ENCODE results near the gene STARD3. TPM values are rescaled to one million over a fixed set of nuclear protein-coding genes. Genes with fewer than 3 reads are reported as not detected.
A peak's percentile ranks its signal among the peaks of the same experiment; 100 is the strongest.

Gene STARD3
- total and polyA plus RNA-seq, 7 donors, result 21.0 to 59.2 (median 37.0) TPM

DNA sequence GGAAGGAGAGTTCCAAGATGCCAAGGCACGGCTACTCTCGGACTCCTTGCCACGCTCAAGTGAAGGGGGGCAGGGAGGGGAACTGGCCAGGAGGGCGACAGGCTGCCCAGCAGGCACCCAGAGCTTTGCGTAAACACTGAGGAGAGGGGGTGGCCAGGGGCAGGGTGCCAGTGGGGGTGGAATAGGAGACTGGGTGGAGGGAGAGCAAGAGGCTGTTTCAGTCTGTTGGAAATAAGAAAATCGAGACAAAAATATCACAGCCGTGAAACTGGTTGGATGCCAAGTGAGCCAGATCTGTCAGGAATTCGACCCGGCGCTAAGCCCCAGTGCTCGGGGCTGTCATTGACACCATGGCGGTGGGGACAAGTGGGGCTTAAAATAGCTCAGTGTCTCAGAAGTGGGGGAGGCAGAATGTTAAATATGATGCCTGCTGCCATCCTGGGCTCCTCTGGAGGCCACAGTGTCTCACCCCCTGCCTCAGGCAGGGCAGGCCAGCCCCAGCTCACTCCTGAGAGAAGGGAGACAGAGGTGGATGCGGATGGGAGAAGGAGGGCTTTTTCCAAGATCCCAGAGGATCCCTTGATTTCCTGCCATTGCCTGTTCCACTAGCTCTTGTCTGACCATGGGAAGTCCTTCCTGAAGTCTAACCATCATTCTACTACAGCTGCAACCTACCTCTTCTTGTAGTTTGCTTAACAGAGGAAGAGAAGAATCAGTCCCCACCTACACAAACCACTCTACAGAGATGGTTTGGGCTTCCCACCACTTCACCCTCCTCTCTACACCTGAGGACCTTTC, 40.8 kb downstream of the STARD3 start:
- TF ChIP-seq, protein P1, sequence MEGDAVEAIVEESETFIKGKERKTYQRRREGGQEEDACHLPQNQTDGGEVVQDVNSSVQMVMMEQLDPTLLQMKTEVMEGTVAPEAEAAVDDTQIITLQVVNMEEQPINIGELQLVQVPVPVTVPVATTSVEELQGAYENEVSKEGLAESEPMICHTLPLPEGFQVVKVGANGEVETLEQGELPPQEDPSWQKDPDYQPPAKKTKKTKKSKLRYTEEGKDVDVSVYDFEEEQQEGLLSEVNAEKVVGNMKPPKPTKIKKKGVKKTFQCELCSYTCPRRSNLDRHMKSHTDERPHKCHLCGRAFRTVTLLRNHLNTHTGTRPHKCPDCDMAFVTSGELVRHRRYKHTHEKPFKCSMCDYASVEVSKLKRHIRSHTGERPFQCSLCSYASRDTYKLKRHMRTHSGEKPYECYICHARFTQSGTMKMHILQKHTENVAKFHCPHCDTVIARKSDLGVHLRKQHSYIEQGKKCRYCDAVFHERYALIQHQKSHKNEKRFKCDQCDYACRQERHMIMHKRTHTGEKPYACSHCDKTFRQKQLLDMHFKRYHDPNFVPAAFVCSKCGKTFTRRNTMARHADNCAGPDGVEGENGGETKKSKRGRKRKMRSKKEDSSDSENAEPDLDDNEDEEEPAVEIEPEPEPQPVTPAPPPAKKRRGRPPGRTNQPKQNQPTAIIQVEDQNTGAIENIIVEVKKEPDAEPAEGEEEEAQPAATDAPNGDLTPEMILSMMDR (IDR thresholded peaks at IDR 0.05), result no peak
- no peak for TF ChIP-seq POLR2AphosphoS5 (IDR thresholded peaks at IDR 0.05)
- no peak for TF ChIP-seq EP300 (IDR thresholded peaks at IDR 0.05)
- TF ChIP-seq POLR2A (IDR thresholded peaks at IDR 0.05), result no peak
- Histone ChIP-seq H3K27ac (peak overlapping the region in 2 of 4 donors; percentile 31 to 64), H3K4me1 (peaks cover 0 to 6% (median 0%) of the 10 kb centered on the region in 4 donors), H3K4me3 (no peak overlapping the region), H3K36me3 (peaks cover 0 to 22% (median 0%) of the 10 kb centered on the region in 4 donors), H3K9me3 (no peaks in the 10 kb centered on the region), H3K27me3 (no peaks in the 10 kb centered on the region)
- 70% methylated on average over 13 of the region's 13 CpGs for WGBS, 2 donors
- DNase-seq, result peak; percentile 77
- intact Hi-C loops (cut with DNase I), result no loop called here

DNA sequence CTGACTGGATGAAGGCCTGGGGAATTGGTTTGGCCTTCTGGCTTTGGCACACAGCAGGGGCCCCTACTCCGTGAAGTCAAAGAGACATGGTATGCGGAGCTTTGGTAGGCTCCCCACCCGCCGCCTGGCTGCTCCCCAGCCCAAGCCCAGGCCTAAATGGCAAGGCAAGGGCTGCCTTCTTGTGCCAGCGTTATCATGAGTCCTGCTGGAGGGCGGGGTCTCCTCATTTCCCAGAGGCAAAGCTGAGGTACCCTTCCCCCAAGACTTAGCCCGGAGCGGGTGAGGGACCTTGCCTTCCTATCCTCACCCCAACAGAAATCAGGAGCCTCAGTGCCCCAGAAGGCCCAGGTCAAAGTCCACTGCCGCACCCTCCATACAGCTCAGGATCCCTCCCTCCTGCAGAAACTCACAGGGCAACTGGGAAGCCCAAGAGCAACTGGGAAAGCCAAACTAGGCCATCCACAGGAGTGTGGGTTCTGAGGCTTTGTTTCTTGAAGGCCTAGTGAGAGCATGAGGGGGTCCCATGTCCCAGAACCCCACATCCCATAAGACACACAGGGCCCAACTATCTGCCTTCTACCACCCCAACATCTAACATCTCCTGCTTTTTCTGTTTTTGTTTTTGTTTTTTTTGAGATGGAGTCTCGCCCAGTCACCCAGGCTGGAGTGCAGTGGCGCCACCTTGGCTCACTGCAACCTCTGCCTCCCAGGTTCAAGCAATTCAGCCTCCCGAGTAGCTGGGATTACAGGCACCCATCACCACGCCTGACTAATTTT, 41.6 kb downstream of the STARD3 start:
- intact Hi-C loops (cut with DNase I), result no loop called here
- no peak for DNase-seq

DNA sequence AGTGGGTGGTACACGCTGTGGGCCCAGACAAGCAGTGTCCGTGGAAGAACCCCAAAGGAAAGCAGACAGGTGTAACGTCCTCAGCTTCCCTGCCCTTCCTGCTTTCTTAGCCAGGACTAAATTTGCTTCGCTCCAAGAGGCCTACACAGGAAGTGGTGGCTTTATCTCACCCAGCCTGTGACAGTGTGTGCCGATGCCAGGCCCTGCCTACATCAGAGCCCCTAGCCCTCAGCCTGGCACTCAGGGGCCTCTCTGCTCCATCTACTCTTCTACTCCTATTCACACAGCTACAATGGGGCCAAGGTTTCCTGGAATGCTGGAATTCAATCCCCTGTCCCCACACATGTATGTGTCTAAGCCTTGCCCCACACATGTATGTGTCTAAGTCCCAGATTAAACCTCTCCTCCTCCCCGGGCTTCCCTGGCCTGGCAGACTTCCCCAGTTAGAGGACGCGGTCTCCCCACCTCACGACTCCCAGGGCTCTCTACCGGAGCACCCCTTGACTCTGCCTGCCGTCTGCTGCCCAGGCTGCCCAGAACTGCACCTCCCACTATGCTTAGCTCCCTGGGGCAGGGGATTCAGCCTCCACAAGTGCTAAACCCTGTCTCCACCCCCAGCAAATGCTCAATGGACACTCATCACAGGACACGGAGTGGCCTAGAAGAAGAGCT, 42.7 kb downstream of the STARD3 start:
- H3K4me3 ChIP-seq, result no peak overlapping the region
- no peak overlapping the region for H3K27ac ChIP-seq
- DNase-seq, result no peak
- H3K36me3 ChIP-seq, result peaks cover 0 to 40% (median 0%) of the 10 kb centered on the region in 4 donors
- TF ChIP-seq POLR2AphosphoS5 (IDR thresholded peaks at IDR 0.05), result no peak
- TF ChIP-seq EP300 (IDR thresholded peaks at IDR 0.05), result no peak
- TF ChIP-seq, protein P1 (IDR thresholded peaks at IDR 0.05), result no peak
- no peak for TF ChIP-seq POLR2A (IDR thresholded peaks at IDR 0.05)
- H3K4me1 ChIP-seq, result peaks cover 0 to 6% (median 0%) of the 10 kb centered on the region in 4 donors
- WGBS, 2 donors, result 48 to 50% methylated on average over 12 of the region's 12 CpGs
- no peaks in the 10 kb centered on the region for H3K9me3 ChIP-seq
- no peaks in the 10 kb centered on the region for H3K27me3 ChIP-seq
- intact Hi-C loops (cut with DNase I), result no loop called here

More for the DNA sequence above, 41.6 kb downstream of the STARD3 start:
- peaks cover 0 to 6% (median 0%) of the 10 kb centered on the region in 4 donors for H3K4me1 ChIP-seq
- TF ChIP-seq, protein P1 (IDR thresholded peaks at IDR 0.05), result no peak
- TF ChIP-seq POLR2A (IDR thresholded peaks at IDR 0.05) (no peak), POLR2AphosphoS5 (IDR thresholded peaks at IDR 0.05) (no peak), EP300 (IDR thresholded peaks at IDR 0.05) (no peak)
- peaks cover 0 to 30% (median 0%) of the 10 kb centered on the region in 4 donors for H3K36me3 ChIP-seq
- WGBS, 2 donors, result 30 to 70% methylated on average over 13 of the region's 13 CpGs
- H3K4me3 ChIP-seq, result no peak overlapping the region
- no peaks in the 10 kb centered on the region for H3K9me3 ChIP-seq
- peak overlapping the region in 1 of 4 donors; percentile 64 for H3K27ac ChIP-seq
- H3K27me3 ChIP-seq, result no peaks in the 10 kb centered on the region

DNA sequence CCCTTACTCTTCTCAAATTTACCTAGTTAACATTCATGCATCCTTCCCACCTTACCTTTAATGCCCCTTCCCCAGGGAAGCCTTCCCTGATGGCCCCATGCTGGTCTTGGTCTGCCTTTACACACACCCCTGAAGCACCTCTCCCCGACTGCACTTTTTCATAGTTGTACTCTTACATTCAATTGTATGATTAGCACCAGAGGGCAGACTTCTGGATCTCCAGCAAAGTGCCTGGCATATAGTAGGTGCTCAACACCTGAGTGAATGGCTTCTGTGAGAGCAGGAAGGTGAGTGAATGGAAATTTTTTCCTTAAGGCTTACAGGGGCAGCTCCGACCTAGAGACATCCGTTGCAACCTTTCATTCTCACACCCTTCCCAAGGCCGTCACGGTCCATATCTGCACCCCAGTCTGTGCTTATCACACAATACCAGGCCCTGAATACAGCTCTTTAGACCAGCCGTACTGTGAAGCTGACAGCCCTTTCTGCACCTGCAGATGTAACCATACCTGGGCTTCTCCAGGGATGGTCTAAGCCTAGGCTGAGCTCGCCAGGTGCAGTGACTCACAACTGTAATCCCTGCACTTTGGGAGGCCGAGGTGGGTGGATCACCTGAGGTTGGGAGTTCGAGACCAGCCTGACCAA, 46.5 kb downstream of the STARD3 start:
- H3K36me3 ChIP-seq, result peaks cover 0 to 41% (median 0%) of the 10 kb centered on the region in 4 donors
- intact Hi-C loops (cut with DNase I), result no loop called here
- WGBS, 2 donors, result 89 to 94% methylated on average over 9 of the region's 9 CpGs

More for the DNA sequence above, 46.5 kb downstream of the STARD3 start:
- H3K4me3 ChIP-seq, result no peak overlapping the region
- TF ChIP-seq, protein P1 (IDR thresholded peaks at IDR 0.05), result no peak
- TF ChIP-seq EP300 (IDR thresholded peaks at IDR 0.05) (no peak), POLR2A (IDR thresholded peaks at IDR 0.05) (no peak), POLR2AphosphoS5 (IDR thresholded peaks at IDR 0.05) (no peak)
- H3K27me3 ChIP-seq, result no peaks in the 10 kb centered on the region
- no peaks in the 10 kb centered on the region for H3K9me3 ChIP-seq
- peaks cover 0 to 7% (median 7%) of the 10 kb centered on the region in 4 donors for H3K4me1 ChIP-seq
- DNase-seq, result no peak
- H3K27ac ChIP-seq, result no peak overlapping the region

All from sigmoid colon (tissue), 7 donors.